ENCODE results near the gene RBM3.

The RBM3 gene

GRCh38 chrX:48613502-48614160 lies 39.3 kb downstream of the RBM3 start:
- DNase-seq (ENCODE audit: insufficient read length, low spot score): no peak
- no peak for FAIRE-seq

- no peak for DNase-seq (ENCODE audit: insufficient read length, low spot score)
- no peak for FAIRE-seq
Measured at GRCh38 chrX:48616576-48616975, 42.3 kb downstream of the RBM3 start.

DNA sequence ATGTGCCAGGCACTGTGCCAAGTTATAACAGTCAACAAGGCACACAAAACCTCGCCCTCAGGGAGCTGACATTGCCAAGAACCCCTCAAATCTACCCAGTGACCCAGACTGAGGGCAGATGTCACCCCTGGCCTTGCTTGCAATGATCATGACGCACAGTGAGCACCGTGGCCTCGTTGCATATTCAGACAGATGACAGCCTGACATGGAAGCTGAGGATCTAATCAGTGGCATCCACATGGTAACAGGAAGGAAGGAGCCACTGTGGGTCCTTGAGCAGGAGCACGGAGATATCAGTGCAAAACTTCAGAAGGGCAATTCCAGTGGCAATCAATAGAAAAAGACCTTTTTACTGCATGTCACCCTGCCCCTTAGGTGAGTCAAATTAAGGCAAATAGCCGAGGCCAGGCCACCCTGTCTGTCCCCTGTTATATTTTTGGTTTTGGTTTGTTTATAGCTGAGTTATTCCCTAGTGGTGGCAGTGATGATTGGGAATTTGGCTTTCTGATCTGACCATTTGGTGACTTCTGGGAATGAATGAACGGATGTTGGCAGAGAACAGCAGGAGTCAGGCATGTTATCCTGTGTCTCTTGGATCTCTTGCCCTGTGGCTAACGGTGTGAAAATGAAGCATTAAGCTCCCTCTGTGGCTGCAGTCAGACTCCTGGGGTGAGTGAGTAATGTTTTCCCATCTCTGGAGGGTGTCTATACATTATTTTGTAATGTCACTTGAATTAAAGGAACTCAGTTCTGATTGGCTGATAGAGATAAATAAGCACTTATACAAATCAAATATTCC lies 43.5 kb downstream of the RBM3 start:
- DNase-seq (ENCODE audit: insufficient read length, low spot score): no peak
- no peak for FAIRE-seq

- no peak for DNase-seq (ENCODE audit: insufficient read length, low spot score)
- no peak for FAIRE-seq
Measured at GRCh38 chrX:48626401-48627298, 52.4 kb downstream of the RBM3 start.
